ENCODE measurements around the gene ZNF184.

The ZNF184 gene

DNA sequence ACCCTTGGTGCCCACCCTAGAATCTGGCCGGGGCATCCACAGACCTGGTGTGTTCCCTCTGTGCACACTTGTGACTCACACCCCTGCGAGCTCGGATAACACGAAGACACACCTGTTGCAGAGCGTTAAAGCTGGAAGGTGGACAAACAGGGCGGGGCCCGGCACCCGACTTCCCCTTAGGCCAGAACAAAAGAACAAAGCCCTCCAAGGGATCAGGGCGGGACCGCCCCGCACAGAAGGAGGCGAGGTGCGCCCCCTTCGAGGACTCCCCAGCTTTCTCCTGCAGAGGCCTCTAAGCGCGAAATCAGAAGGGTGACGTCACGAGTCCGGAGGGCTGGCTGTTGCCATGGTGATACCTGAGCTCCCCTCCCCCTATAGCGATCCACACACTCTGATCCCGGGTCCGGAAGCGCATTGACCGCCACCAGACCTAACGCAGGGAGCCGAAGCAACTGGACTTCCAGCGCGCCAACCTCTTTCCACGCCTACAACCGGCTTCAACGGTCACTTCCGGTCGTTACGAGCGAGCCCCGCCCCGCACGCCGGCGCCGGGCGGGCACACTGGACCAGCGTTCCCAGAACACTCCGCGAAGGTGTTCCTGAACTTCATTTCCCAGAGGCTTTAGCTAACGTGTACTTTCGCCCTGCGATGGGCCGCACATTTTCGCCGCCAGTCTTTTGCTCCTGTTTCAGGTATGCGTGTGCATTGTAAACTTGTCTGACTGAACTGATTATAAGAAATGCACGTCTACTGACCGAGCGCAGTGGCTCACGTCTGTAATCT, at the start of gene ZNF184:
Gene ZNF184 (minus strand): TSS at position 489 of the 784 bp plus-strand sequence. CDS start 811 bp downstream, outside the sequence.
- peak; percentile 92 for DNase-seq (ENCODE audit: low spot score)

DNA sequence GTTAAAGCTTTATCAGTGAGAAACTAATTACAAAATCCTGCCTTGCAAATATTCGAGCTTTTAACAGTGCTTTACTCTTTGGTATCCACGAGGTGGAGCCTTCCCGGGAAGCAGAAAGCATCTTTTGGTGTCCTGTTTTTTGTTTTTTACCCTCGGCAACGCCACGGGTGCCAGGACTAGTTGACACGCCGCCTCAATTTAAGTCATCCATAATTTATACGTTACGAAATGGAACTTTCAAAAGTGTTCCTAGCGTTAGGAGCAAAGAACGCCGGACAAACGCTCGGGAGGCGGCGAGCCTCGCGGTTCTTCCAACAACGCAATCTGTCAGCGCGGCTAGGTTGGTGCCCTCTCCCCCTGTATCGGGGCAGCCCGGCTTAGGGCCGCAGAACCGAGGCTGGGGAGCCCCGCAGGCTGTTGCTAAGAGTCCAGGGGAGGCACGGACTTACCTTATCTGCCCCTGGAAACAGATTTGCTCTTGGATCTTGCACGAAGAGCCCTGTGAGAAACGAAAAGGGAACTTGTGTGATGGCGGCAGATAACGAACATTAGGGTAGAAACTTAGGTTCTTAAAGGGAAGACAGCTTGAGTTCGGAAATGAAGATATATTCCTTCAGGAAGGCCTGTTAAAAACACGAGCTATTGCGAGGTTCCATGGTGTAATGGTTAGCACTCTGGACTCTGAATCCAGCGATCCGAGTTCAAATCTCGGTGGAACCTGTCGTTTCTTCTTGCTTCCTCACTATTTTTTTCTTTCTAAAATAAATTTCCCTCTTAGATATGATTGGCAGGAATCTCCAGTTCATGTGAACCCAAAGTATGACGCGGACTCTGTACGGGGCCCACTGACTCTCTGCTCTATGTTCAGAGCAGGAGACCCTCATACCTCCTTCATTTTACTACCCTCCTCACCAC, 46.2 kb upstream of the ZNF184 start:
- peak; percentile 76 for DNase-seq (ENCODE audit: low spot score)

DNA sequence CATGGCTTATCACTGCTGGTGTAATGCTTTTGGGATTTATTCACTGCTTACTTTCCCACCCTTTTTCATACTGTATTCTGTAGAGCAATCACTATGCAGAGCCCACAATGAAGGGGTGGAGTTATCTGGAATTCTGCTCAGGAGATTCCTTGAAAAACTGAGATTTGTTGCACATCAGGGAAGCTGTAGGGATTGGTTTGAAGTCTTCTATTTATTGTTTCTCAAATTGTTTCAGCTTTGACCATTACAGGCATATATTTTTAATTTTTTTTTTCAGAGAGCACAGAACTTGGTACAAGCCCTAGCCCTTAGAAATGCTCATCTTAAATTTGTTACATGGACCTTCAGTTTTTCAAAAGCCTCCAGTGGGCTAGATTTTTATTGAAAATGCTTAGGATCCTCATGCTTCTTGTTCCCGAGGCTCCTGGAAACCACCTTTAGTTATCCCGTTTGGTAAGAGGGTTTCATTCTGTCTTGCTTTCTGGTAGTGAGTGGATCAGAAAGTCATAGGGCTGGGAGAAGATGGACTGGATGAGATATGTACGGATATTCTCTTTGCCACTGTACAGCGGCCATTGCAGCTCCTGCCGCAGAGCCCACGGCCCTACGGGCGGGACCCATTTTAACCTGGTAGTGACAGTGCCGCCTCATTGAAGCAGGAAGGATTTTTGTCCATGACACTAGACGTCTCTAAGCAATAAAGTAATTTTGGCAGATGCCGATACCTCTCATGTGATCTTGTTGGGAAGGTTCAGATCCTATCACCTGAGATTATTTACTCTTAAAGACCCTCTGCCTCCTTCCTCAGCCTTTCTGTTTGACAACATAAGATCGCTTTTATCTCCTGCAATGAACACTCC, 45.3 kb upstream of the ZNF184 start:
- no peak for DNase-seq (ENCODE audit: low spot score)

GRCh38 chr6:27517238-27517637, 44.3 kb upstream of the ZNF184 start:
- DNase-seq (ENCODE audit: low spot score) = no peak

DNA sequence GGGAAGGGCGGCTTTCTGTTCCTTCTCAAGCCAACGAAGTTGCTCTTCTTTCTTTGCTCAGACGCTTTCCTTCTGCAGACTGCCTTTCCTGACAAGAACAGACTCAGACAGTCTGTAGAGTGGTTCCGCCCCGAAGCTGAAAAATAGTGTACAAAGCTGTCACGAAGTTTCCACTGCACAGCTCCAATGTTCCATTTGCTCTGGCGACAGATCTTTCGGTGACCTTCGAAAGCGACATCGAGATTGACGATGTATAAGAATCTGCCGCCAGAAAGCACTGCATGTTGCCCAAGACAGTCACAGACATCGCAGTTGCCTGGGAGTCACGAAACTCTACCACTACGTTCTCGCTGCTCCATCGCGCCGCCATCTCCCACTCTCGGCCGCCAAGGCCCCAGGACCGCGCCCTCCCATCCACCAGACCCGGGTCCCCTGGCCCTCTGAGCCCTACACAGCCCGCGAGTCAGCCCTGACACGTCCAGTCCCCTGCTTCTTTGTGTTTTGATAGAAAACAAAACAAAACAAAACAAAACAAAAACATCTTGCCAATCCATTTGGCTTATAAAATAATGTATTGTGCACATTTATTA, 42.1 kb upstream of the ZNF184 start:
- no peak for DNase-seq (ENCODE audit: low spot score)

GRCh38 chr6:27512525-27512924, 39.6 kb upstream of the ZNF184 start:
- no peak for DNase-seq (ENCODE audit: low spot score)

DNA sequence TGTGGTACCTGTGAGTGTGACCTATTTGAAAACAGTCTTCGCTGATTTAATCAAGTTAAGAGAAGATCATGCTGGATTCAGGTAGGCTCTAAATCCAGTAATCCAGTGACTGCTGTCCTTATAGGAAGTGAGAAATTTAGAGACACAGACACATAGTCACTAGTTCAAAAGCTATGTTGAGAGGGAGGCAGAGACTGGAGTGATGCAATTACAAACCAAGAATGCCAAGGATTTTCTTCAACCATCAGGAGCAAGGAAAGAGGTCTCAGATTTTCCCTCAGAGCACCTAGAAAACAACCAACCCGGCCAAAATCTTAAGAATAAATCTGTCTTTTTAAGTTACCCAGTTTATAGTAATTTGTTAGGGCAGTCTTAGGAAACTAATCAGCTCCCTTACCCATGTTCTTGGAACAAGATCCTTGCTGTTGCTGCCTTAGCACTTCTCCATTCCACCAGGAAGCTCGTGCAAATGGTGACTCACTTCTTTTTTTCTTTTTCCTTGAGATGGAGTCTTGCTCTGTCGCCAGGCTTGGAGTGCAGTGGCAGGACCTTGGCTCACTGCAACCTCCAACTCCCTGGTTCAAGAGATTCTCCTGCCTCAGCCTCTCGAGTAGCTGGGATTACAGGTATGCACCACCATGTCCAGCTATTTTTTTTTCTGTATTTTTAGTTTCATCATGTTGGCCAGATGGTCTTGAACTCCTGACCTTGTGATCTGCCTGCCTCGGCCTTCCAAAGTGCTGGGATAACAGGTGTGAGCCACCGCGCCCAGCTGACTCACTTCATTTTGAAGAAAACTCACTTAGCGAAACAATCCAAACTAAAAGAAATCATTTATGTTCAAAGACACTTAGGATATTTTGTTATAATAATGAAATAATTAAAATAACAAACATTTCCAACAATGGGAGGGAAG, 34.4 kb upstream of the ZNF184 start:
- DNase-seq (ENCODE audit: low spot score) = no peak

GRCh38 chr6:27505209-27506027, 32.5 kb upstream of the ZNF184 start:
- peak; percentile 47 for DNase-seq (ENCODE audit: low spot score)

DNA sequence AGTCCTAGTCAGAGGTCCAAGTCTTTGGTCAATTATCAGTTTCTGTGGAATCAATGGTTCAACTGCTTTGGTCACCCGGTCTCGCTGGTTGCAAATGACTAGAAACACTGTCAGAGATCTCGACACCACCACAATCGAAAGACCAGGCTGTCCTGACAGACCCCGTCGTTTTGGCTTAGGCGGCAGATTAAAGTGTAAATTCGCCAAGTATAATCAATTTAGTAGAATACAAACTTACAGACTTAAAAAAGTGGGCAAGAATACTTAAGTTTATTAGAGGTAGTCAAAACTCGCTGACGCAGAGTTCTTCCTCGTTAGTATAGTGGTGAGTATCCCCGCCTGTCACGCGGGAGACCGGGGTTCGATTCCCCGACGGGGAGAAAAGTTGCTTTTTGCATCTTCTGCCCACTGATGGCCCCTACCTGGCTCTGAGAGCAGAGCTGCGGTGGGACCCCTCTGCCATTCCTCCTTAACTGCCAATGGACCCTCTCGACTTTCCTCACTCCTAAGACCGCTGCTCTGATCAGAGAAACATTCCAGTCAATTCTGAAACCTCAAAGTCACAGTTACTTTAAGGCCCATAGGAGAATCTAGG, 30.6 kb upstream of the ZNF184 start:
- peak; percentile 34 for DNase-seq (ENCODE audit: low spot score)

GRCh38 chr6:27502508-27503435, 29.9 kb upstream of the ZNF184 start:
- peak; percentile 38 for DNase-seq (ENCODE audit: low spot score)

- DNase-seq (ENCODE audit: low spot score) = no peak
Measured at GRCh38 chr6:27501187-27501586, 28.3 kb upstream of the ZNF184 start.

- no peak for DNase-seq (ENCODE audit: low spot score)
Measured at GRCh38 chr6:27500177-27500576, 27.3 kb upstream of the ZNF184 start.

- DNase-seq (ENCODE audit: low spot score) = peak; percentile 72
Measured at GRCh38 chr6:27495386-27496135, 22.7 kb upstream of the ZNF184 start.

GRCh38 chr6:27494987-27495385, 22.1 kb upstream of the ZNF184 start:
- DNase-seq (ENCODE audit: low spot score) = no peak

GRCh38 chr6:27494103-27494502, 21.2 kb upstream of the ZNF184 start:
- no peak for DNase-seq (ENCODE audit: low spot score)

DNA sequence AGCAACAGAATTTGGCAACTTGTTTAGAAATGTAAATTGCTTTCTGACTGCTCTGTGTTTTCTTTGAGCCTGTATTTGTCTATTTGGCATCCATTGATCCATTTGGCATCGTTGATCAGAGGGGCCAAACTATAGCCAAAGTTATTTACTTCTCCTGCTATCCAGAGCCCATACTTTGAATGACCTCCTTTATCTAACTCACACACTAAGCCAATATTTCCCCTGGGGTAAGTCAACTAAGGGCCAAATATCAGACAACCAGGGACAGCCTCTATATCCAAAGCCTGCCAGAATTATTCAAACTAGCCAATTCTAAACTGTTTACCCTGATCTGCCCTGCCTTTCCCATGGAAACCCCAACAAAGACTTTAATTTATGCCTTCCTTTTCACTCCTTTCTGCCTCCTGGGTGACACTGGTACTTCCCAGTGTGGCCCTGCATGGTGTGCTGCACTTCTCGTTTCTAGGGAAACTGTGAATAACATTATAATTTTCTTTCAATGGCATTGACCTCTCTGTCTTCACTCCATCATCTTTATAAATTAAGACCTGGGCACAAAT, 19.8 kb upstream of the ZNF184 start:
- DNase-seq (ENCODE audit: low spot score) = no peak

All from AG08396 (cell line).